GM18505 (cell line): Measurements from ENCODE around the gene POR.
"Not testable (repeated sequence)": the region's sequence is repeated elsewhere in the genome, so short reads cannot be mapped to it uniquely, and the experiment has no call there.

Experiments used
- ATAC-seq: cut with Tn5 transposase; IDR thresholded peaks from one replicate; pipeline ENCODE4 v1.9.1; 2021; ENCODE audit not compliant: unreplicated experiment
- POLR2A ChIP-seq: IDR thresholded peaks from 4 replicates; pipeline ENCODE4 v1.6.1; 2011; ENCODE audit warnings: borderline replicate concordance; ENCODE audit not compliant: insufficient read depth, insufficient read length; ENCODE audit errors: extremely low read depth

Gene POR

DNA sequence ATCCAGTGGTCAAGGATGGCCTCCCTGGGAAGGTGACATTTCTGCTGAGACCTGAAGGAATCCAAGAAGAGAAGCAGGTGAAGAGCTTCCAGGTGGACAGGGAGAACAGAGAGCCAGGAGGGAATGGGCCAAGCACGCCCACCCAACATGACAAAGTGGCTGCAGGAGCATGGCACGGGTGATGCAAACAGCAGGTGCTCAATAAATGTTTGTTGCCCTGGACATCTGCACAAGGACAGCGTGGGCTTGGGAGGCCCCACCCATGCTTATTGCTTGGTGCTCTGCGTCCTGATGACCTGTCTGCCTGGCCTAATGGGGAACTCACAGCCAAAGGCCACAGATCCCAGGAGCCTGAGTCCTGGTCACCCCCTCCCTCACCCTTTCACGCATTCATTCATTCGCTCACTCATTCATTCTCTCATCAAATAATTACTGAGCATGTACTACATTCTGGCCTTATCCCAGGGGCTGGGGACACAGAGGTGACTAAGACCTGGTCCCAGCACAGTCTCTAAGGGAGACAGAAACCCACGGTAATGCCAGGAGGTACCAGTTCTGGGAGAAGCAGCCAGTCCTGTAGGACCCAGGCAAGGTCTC lies 23.0 kb upstream of the POR start:
- ATAC-seq = no peak
- TF ChIP-seq POLR2A = no peak

- ATAC-seq = no peak
Measured at GRCh38 chr7:75892634-75893272, 22.2 kb upstream of the POR start.

DNA sequence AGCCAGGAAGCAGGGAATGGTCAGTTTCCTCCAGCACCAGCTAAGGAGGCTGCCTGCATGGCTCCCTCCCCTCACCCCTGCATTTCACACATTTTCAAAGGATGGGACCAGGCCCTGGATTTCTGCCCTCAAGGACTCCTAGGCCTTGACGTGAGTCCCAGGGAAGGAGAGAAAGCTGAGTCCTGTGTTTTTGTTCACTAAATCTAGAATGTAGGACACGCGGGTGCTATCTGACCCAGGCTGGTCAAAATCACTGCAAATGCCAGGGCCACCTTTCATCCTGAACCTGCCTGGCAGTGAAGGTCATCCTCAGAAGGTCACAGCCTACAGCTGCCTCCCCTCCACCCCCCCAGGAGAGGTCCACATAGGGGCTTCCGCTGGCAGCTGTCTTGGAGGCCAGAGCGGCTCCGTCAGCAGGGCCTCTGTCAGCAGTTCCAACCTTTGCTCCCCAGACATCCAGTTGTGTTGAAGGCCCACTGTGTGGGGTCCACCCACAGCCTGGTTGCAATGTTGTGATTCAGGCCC lies 18.1 kb upstream of the POR start:
- TF ChIP-seq POLR2A = no peak
- ATAC-seq = no peak

More at GRCh38 chr7:75892634-75893272, 22.2 kb upstream of the POR start:
- no peak for TF ChIP-seq POLR2A

DNA sequence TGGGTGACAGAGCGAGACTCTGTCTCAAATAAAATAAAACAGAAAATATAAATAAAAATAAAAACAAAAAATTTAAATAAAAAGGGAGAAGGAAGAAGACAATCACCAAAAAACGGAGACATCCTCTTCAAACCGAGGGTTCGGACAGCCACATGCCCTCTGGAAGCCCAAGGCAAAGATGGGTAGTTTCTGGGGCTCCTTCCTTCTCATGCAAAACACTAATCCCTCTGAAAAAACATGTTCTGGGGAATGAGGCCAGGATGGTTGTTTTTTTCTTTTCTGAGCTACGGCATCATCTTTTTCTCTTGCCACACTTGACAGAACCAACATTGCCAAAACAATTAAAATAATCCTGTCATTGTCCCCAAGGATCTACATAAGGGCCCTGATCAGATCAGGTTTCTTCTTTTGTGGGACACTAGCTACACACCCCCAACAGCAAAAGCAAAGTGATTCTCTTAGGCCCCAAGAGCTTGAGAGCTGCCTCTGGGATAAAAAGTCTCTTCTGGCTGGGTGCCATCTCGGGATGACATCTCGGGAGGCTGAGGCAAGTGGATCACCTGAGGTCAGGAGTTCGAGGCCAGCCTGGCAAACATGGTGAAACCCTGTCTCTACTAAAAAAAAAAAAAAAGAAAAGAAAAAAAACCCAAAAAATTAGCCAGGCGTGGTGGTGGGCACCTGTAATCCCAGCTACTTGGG lies 14.2 kb upstream of the POR start:
- TF ChIP-seq POLR2A = no peak
- no peak for ATAC-seq

GRCh38 chr7:75905785-75906604 lies 9.0 kb upstream of the POR start:
- ATAC-seq = no peak
- no peak for TF ChIP-seq POLR2A

GRCh38 chr7:75906991-75907667 lies 7.8 kb upstream of the POR start:
- TF ChIP-seq POLR2A = no peak
- no peak for ATAC-seq

DNA sequence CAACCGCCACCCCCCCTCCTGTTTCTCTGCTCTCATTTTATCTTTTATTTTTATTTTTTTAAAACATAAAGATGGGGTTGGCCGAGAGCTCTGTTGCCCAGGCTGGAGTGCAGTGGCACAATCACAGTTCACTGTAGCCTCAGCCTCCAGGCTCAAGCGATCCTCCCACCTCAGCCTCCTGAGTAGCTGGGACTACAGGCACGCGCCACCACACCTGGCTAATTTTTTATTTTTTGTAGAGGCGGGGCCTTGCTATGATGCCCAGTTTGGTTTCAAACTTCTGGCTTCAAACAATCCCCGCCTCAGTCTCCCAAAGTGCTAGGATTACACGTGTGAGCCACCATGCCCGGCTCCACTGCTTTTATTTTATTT lies 7.3 kb upstream of the POR start:
- not testable (repeated sequence) for ATAC-seq

DNA sequence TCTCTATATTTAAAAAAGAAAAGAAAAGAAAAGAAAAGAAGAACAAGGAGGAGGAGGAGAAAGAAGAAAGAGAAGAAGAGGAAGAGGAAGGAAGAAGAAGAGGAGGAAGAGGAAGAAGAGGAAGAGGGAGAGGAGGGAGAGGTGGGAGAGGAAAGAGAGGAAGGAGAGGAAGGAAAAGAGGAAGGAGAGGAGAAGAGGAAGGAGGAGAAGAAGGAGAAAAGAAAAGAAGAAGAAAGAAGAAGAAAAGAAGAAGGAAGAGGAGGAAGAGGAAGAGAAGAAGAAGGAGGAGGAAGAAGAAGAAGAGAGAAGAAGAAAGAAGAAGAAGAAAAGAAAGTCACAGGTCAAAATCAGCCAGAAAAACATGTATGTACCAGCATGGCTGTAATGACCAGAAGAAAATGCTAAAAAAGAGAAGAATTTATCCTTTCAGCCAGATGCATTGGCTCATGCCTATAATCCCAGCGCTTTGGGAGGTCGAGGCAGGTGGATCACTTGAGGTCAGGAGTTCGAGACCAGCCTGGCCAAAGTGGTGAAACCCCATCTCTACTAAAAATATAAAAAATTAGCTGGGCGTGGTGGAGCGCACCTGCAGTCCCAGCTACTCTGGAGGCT lies 5.3 kb upstream of the POR start:
- no peak for ATAC-seq
- no peak for TF ChIP-seq POLR2A

DNA sequence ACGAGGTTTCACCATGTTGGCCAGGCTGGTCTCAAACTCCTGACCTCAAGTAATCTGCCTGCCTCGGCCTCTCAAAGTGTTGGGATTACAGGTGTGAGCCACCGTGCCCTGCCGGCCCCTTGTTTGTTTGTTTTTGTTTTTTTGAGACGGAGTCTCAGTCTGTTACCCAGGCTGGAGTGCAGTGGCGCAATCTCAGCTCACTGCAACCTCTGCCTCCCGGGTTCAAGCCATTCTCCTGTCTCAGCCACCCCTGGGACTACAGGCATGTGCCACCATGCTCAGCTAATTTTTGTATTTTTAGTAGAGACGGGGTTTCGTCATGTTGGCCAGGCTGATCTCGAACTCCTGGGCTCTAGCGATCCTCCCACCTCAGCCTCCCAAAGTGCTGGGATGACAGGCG lies 3.8 kb upstream of the POR start:
- not testable (repeated sequence) for ATAC-seq

DNA sequence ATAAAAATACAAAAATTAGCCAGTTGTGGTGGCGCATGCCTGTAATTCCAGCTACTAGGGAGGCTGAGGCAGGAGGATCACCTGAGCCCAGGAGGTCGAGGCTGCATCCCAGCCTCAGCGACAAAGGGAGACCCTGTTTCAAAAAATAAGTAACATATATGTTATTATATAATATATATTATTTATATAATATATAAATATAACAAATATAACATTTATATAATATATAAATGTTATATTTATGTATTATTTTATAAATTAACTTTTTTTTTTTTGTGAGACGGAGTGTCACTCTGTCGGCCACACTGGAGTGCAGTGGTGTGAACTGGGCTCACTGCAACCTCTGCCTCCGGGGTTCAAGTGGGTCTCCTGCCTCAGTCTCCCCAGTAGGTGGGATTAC lies 1.5 kb upstream of the POR start:
- no peak for ATAC-seq
- no peak for TF ChIP-seq POLR2A

DNA sequence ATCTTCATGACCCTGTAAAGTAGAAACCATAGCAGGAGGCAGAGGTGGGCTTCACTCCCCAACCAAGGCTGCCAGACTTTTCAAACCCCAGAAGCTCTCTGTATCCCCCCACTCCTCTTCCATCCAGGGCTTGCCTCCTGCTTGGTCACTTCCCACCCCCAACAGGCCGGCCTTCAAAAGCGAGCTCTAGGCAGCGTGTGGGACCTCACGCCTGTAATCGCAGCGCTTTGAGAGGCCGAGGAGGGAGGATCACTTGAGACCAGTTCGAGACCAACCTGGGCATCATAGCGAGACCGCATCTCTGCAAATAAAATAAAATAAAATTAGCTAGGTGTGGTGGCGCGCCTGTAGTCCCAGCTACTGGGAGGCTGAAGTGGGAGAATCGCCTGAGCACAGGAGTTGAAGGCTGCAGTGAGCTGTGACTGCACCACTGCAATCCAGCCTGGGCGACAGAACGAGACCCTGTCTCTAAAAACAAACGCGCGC lies 743 bp upstream of the POR start:
- TF ChIP-seq POLR2A = no peak
- no peak for ATAC-seq

GRCh38 chr7:75915416-75916156 lies 631 bp downstream of the POR start:
- no peak for TF ChIP-seq POLR2A
- peak; percentile 7 for ATAC-seq
